Measurements from ENCODE around the gene PCDHGA11. TPM values are rescaled to one million over a fixed set of nuclear protein-coding genes. Genes with fewer than 3 reads are reported as not detected.

The PCDHGA11 gene
- total and polyA plus RNA-seq, 9 of the 15 experiments (the other 6 are each of a cell fraction or from before 2014, with no cell fraction given) = 0.04 to 0.07 (median 0.04) TPM; not detected in 4

DNA sequence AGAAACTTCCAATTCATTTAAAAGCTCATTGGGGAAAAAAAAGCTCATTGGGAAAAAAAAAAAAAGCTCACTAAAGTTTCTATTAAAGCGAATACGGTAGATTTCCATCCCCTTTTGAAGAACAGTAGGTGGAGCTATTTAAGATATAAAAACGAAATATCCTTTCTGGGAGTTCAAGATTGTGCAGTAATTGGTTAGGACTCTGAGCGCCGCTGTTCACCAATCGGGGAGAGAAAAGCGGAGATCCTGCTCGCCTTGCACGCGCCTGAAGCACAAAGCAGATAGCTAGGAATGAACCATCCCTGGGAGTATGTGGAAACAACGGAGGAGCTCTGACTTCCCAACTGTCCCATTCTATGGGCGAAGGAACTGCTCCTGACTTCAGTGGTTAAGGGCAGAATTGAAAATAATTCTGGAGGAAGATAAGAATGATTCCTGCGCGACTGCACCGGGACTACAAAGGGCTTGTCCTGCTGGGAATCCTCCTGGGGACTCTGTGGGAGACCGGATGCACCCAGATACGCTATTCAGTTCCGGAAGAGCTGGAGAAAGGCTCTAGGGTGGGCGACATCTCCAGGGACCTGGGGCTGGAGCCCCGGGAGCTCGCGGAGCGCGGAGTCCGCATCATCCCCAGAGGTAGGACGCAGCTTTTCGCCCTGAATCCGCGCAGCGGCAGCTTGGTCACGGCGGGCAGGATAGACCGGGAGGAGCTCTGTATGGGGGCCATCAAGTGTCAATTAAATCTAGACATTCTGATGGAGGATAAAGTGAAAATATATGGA lies 9.7 kb downstream of the PCDHGA11 start, which contains the start of gene PCDHGA12:
Gene PCDHGA12, plus strand, starts transcription at position 176 of the 782 bp plus-strand sequence. Its CDS starts 253 bp downstream, at position 429.
- peaks cover 0 to 22% of the 10 kb centered on the region in 2 experiments; a peak in 2 of 5 replicates for H3K4me1 ChIP-seq (replicated peaks in 1 of 2; ENCODE audit: control insufficient read depth in 2 of 2, insufficient read depth in 2 of 2, low read length in 2 of 2)
- BruUV-seq (replicated peaks) = no TSS peak
- peak; percentile 83 for ATAC-seq
- H3K4me2 ChIP-seq (ENCODE audit: insufficient read depth, low read length) = no peak within 1 kb of the TSS
- peak; percentile 6 for FAIRE-seq
- H3K27me3 ChIP-seq (ENCODE audit: control insufficient read depth in 2 of 2, insufficient read depth in 2 of 2, low read length in 2 of 2) = peaks cover 10 to 37% of the 10 kb centered on the region in 2 experiments; a peak in 3 of 5 replicates
- ChIA-PET CTCF (ENCODE audit: low intra/inter-chr PET ratio) (interaction anchor here (0.6 to 0.7 kb wide), 5 partner anchors 10 to 1713 kb away, joined by 3 to 6 read pairs (median 3); no protein-coding TSS in a partner anchor), POLR2A (interaction anchor here (0.7 to 1.1 kb wide), 3 partner anchors 63 to 94 kb away, joined by 3 to 4 read pairs (median 3); no protein-coding TSS in a partner anchor)
- H3K4me3 ChIP-seq = no peak within 1 kb of the TSS
- intact Hi-C loops (cut with micrococcal nuclease) = no loop called here
- in situ Hi-C loops (cut with MboI) = no loop called here
- peak; percentile 19 to 52 (median 32) for DNase-seq (ENCODE audit: extremely low read depth in 1 of 4, low spot score in 3 of 4)
- H3K36me3 ChIP-seq (ENCODE audit: control insufficient read depth, insufficient read depth, low read length) = no peaks in the 10 kb centered on the region
- H2AFZ ChIP-seq (ENCODE audit: low read depth, low read length) = no peak within 1 kb of the TSS
- 14% methylated on average over 33 of the region's 33 CpGs for WGBS (ENCODE audit: insufficient coverage, low coverage, missing lambda C conversion rate)
- H3K79me2 ChIP-seq (ENCODE audit: control insufficient read depth, insufficient read depth, low read length) = no peaks in the 10 kb centered on the region
- H3K9me1 ChIP-seq (ENCODE audit: control insufficient read depth, insufficient read depth, low read length) = no peaks in the 10 kb centered on the region
- H3K9me3 ChIP-seq (replicated peaks; ENCODE audit: control insufficient read depth, insufficient read depth, low read depth, low read length) = no peaks in the 10 kb centered on the region; the same call in 1 of the 2 replicates
- H3K27ac ChIP-seq (ENCODE audit: extremely low read depth, low read depth, low read length) = no peak within 1 kb of the TSS
- no peaks in the 10 kb centered on the region for H4K20me1 ChIP-seq (replicated peaks; ENCODE audit: control insufficient read depth, insufficient read depth, low read length)
- no peak within 1 kb of the TSS for H3K9ac ChIP-seq (ENCODE audit: insufficient read depth in 1 of 2, low read depth in 2 of 2, low read length in 2 of 2)
- TF ChIP-seq NUFIP1 (IDR thresholded peaks at IDR 0.05; ENCODE audit: partially characterized antibody) (no peak), CBFB (CRISPR knock-in tag; IDR thresholded peaks at IDR 0.05) (no peak), ZNF197 (CRISPR knock-in tag; IDR thresholded peaks at IDR 0.05; ENCODE audit: low read depth) (no peak), ZFP1 (CRISPR knock-in tag; IDR thresholded peaks at IDR 0.05) (no peak)
- TF ChIP-seq, protein P1, sequence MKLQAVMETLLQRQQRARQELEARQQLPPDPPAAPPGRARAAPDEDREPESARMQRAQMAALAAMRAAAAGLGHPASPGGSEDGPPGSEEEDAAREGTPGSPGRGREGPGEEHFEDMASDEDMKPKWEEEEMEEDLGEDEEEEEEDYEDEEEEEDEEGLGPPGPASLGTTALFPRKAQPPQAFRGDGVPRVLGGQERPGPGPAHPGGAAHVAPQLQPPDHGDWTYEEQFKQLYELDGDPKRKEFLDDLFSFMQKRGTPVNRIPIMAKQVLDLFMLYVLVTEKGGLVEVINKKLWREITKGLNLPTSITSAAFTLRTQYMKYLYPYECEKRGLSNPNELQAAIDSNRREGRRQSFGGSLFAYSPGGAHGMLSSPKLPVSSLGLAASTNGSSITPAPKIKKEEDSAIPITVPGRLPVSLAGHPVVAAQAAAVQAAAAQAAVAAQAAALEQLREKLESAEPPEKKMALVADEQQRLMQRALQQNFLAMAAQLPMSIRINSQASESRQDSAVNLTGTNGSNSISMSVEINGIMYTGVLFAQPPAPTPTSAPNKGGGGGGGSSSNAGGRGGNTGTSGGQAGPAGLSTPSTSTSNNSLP (IDR thresholded peaks at IDR 0.05; ENCODE audit: borderline replicate concordance, low read depth, low read length) = peak; percentile 67; the same call in 1 of the 2 replicates
- TF ChIP-seq, protein P2, sequence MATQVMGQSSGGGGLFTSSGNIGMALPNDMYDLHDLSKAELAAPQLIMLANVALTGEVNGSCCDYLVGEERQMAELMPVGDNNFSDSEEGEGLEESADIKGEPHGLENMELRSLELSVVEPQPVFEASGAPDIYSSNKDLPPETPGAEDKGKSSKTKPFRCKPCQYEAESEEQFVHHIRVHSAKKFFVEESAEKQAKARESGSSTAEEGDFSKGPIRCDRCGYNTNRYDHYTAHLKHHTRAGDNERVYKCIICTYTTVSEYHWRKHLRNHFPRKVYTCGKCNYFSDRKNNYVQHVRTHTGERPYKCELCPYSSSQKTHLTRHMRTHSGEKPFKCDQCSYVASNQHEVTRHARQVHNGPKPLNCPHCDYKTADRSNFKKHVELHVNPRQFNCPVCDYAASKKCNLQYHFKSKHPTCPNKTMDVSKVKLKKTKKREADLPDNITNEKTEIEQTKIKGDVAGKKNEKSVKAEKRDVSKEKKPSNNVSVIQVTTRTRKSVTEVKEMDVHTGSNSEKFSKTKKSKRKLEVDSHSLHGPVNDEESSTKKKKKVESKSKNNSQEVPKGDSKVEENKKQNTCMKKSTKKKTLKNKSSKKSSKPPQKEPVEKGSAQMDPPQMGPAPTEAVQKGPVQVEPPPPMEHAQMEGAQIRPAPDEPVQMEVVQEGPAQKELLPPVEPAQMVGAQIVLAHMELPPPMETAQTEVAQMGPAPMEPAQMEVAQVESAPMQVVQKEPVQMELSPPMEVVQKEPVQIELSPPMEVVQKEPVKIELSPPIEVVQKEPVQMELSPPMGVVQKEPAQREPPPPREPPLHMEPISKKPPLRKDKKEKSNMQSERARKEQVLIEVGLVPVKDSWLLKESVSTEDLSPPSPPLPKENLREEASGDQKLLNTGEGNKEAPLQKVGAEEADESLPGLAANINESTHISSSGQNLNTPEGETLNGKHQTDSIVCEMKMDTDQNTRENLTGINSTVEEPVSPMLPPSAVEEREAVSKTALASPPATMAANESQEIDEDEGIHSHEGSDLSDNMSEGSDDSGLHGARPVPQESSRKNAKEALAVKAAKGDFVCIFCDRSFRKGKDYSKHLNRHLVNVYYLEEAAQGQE (IDR thresholded peaks at IDR 0.05; ENCODE audit: borderline replicate concordance) = 0 out of 2 replicates have a peak, but pooled peaks have one; percentile 10
- TF ChIP-seq, protein P2 (CRISPR knock-in tag; IDR thresholded peaks at IDR 0.05; ENCODE audit: low read depth) = no peak
- TF ChIP-seq, protein P3, sequence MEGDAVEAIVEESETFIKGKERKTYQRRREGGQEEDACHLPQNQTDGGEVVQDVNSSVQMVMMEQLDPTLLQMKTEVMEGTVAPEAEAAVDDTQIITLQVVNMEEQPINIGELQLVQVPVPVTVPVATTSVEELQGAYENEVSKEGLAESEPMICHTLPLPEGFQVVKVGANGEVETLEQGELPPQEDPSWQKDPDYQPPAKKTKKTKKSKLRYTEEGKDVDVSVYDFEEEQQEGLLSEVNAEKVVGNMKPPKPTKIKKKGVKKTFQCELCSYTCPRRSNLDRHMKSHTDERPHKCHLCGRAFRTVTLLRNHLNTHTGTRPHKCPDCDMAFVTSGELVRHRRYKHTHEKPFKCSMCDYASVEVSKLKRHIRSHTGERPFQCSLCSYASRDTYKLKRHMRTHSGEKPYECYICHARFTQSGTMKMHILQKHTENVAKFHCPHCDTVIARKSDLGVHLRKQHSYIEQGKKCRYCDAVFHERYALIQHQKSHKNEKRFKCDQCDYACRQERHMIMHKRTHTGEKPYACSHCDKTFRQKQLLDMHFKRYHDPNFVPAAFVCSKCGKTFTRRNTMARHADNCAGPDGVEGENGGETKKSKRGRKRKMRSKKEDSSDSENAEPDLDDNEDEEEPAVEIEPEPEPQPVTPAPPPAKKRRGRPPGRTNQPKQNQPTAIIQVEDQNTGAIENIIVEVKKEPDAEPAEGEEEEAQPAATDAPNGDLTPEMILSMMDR (IDR thresholded peaks at IDR 0.05 in 2 of 3, conservative IDR thresholded peaks at IDR 0.05 in 1 of 3; ENCODE audit: insufficient read depth in 2 of 3, low read depth in 1 of 3, low read length in 3 of 3) = peak; percentile 53 to 85 (median 72)
